ENCODE measurements around the gene CCT6B. TPM values are rescaled to one million over a fixed set of nuclear protein-coding genes. Genes with fewer than 3 reads are reported as not detected.
A peak's percentile ranks its signal among the peaks of the same experiment; 100 is the strongest.

Gene CCT6B
- polyA plus RNA-seq, 3 donors = 0.95 to 1.8 (median 1.4) TPM

DNA sequence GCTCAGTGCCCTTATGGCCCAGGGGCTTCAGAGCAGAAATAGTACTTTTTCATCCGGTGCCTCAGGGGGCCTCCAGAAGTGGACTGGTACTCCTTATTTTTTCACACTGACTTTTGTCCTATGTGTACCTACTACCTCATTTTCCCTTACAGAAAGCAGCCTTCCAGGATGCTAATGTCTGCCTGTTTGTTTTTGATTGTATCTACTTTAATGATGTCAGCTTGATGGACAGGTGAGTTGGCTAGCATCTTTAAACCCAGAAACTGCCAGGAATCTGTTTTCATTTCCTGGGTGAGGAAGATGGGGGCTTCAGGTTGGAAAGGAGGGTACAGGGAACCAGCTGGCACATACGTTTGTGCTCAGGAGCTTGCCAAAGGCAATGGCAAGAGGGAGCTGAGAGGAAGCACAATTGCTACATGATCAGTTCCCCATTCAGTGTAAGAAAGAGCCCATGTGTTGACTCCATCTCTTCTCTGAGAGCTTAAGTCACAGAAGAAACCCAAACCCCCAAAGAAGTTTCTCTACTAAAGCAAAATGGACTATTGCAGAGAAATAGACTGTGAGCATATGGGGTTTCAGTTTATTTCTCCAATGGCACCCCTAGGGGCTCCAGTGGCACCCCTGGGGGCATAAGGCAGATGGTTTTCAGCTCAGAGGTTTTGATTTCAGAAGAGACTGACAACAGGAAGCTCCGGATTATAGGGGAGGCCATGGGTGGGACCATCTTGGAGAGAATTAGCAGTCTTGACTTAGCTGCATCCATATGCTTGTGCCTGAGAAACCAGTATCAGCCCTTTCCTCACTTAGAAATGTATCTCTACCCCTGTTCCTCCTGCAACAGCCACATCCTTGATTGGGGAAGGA lies 35.4 kb upstream of the CCT6B start:
- no peak overlapping the region for H2AFZ ChIP-seq (ENCODE audit: insufficient read depth, low read depth, low read length, poor library complexity, severe bottlenecking)
- no peaks in the 10 kb centered on the region for H4K20me1 ChIP-seq (ENCODE audit: insufficient read depth, low read length)
- Mint-ChIP-seq H3K27ac (peak overlapping the region; percentile 21 to 80 (median 54)), H3K4me1 (peaks cover 51% of the 10 kb centered on the region), H3K36me3 (peaks cover 45 to 59% of the 10 kb centered on the region in 2 donors), H3K4me3 (no peak overlapping the region), H3K27me3 (ENCODE audit: low read depth in 3 of 3) (no peaks in the 10 kb centered on the region), H3K9me3 (no peaks in the 10 kb centered on the region)
- H3K4me3 ChIP-seq (replicated peaks in 1 of 3; ENCODE audit: low read depth in 2 of 3, low read length in 3 of 3) = no peak overlapping the region
- 54% methylated on average over 3 of the region's 3 CpGs for WGBS (ENCODE audit: insufficient coverage)
- no peak overlapping the region for H3K9ac ChIP-seq (ENCODE audit: insufficient read depth, low read length, poor library complexity, severe bottlenecking)
- no peak overlapping the region for H3K4me2 ChIP-seq (replicated peaks; ENCODE audit: extremely low read depth, low read length, poor library complexity, severe bottlenecking)
- intact Hi-C loops (cut with micrococcal nuclease) = loop anchor here (2.0 to 5.0 kb wide), 2 partner anchors 121 to 122 kb away; partner anchors contain the start of gene RAD51D (in 2 of the 2)
- no peaks in the 10 kb centered on the region for H3K79me2 ChIP-seq (ENCODE audit: insufficient read depth, low read length)
- H3K9me3 ChIP-seq (replicated peaks in 1 of 2; ENCODE audit: control insufficient read depth in 1 of 2, insufficient read depth in 1 of 2, low read length in 2 of 2) = no peaks in the 10 kb centered on the region
- peak overlapping the region; percentile 11 to 30 for H3K27ac ChIP-seq (ENCODE audit: low read depth in 1 of 2, low read length in 2 of 2)
- DNase-seq = peak in 2 of 3 donors; percentile 24 to 28
- TF ChIP-seq, protein P1, sequence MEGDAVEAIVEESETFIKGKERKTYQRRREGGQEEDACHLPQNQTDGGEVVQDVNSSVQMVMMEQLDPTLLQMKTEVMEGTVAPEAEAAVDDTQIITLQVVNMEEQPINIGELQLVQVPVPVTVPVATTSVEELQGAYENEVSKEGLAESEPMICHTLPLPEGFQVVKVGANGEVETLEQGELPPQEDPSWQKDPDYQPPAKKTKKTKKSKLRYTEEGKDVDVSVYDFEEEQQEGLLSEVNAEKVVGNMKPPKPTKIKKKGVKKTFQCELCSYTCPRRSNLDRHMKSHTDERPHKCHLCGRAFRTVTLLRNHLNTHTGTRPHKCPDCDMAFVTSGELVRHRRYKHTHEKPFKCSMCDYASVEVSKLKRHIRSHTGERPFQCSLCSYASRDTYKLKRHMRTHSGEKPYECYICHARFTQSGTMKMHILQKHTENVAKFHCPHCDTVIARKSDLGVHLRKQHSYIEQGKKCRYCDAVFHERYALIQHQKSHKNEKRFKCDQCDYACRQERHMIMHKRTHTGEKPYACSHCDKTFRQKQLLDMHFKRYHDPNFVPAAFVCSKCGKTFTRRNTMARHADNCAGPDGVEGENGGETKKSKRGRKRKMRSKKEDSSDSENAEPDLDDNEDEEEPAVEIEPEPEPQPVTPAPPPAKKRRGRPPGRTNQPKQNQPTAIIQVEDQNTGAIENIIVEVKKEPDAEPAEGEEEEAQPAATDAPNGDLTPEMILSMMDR (IDR thresholded peaks at IDR 0.05) = no peak
- no peaks in the 10 kb centered on the region for H3K27me3 ChIP-seq (ENCODE audit: control insufficient read depth in 2 of 2, insufficient read depth in 2 of 2, low read length in 2 of 2)
- peaks cover 23 to 91% of the 10 kb centered on the region in 2 donors for H3K36me3 ChIP-seq (replicated peaks in 1 of 2; ENCODE audit: control insufficient read depth in 1 of 2, insufficient read depth in 2 of 2, low read length in 2 of 2)
- peaks cover 41 to 44% of the 10 kb centered on the region in 2 donors for H3K4me1 ChIP-seq (ENCODE audit: control insufficient read depth in 1 of 2, insufficient read depth in 2 of 2, low read length in 2 of 2)

DNA sequence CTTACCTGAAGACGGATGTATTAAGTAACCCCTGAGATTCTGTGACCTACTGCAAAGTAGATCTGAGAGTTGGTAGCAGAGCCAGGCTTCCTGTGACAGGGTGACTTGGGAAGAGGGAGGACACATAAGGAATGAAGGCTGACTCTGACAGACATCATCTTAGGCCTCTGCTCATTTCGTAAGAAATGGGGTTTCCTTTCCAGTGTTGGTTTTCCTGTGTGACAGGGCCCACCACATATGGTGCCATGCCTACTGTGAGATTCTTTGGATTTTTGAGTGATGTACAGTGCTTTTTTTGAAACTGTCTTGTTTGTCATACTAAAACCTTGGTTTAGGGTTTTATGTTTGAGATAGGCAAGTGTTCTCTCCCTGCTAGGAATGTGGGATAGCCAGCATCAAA lies 31.8 kb upstream of the CCT6B start:
- TF ChIP-seq, protein P1 (IDR thresholded peaks at IDR 0.05) = no peak
- Histone ChIP-seq H4K20me1 (ENCODE audit: insufficient read depth, low read length) (no peaks in the 10 kb centered on the region), H3K9ac (ENCODE audit: insufficient read depth, low read length, poor library complexity, severe bottlenecking) (peak overlapping the region; percentile 41), H3K9me3 (replicated peaks in 1 of 2; ENCODE audit: control insufficient read depth in 1 of 2, insufficient read depth in 1 of 2, low read length in 2 of 2) (no peaks in the 10 kb centered on the region), H3K4me1 (ENCODE audit: control insufficient read depth in 1 of 2, insufficient read depth in 2 of 2, low read length in 2 of 2) (peaks cover 54 to 58% of the 10 kb centered on the region in 2 donors), H2AFZ (ENCODE audit: insufficient read depth, low read depth, low read length, poor library complexity, severe bottlenecking) (no peak overlapping the region), H3K79me2 (ENCODE audit: insufficient read depth, low read length) (no peaks in the 10 kb centered on the region), H3K4me3 (replicated peaks in 1 of 3; ENCODE audit: low read depth in 2 of 3, low read length in 3 of 3) (no peak overlapping the region), H3K27me3 (ENCODE audit: control insufficient read depth in 2 of 2, insufficient read depth in 2 of 2, low read length in 2 of 2) (no peaks in the 10 kb centered on the region), H3K4me2 (replicated peaks; ENCODE audit: extremely low read depth, low read length, poor library complexity, severe bottlenecking) (no peak overlapping the region), H3K27ac (ENCODE audit: low read depth in 1 of 2, low read length in 2 of 2) (peak overlapping the region in 1 of 2 donors; percentile 75), H3K36me3 (replicated peaks in 1 of 2; ENCODE audit: control insufficient read depth in 1 of 2, insufficient read depth in 2 of 2, low read length in 2 of 2) (peaks cover 13 to 96% of the 10 kb centered on the region in 2 donors)
- peaks cover 48 to 57% of the 10 kb centered on the region in 2 donors for H3K36me3 Mint-ChIP-seq
- DNase-seq = no peak
- intact Hi-C loops (cut with micrococcal nuclease) = no loop called here
- peaks cover 80% of the 10 kb centered on the region for H3K4me1 Mint-ChIP-seq
- no peaks in the 10 kb centered on the region for H3K9me3 Mint-ChIP-seq
- H3K27me3 Mint-ChIP-seq (ENCODE audit: low read depth in 3 of 3) = no peaks in the 10 kb centered on the region
- 10% methylated on average over 2 of the region's 2 CpGs for WGBS (ENCODE audit: insufficient coverage)
- no peak overlapping the region for H3K4me3 Mint-ChIP-seq
- peak overlapping the region in 5 of 7 donors; percentile 72 to 92 (median 81) for H3K27ac Mint-ChIP-seq

All from CD14-positive monocyte (primary cell).